IMR-90 (cell line): Measurements from ENCODE around the gene HLA-A. TPM values are rescaled to one million over a fixed set of nuclear protein-coding genes. Genes with fewer than 3 reads are reported as not detected.

Experiments
- ATAC-seq: fragments of 200-7000 bp; cut with Tn5 transposase; 2 replicates; pipeline ENCODE4 v1.9.1; 2020; ENCODE audit warnings: low read depth, mild to moderate bottlenecking, moderate library complexity
- BruUV-seq: library from RNA; stranded (reverse); fragments of 400-500 nt; replicated peaks from 2 replicates; lab custom pipeline; 2021; lab: Mats Ljungman, UMichigan
- CTCF ChIA-PET: fragments of 300-600 bp; formaldehyde crosslinking; extraction: SDS; loops from one replicate; lab custom pipeline; 2021; ENCODE audit warnings: antibody characterized with exemption; lab: Yijun Ruan, JAX
- POLR2A ChIA-PET: fragments of 300-600 bp; sonication (Branson Sonifier 250); formaldehyde crosslinking; loops from one replicate; lab custom pipeline; 2022; ENCODE audit warnings: antibody characterized with exemption; ENCODE audit not compliant: unreplicated experiment; lab: Charles Lee
- DNase-seq: peaks from one replicate; pipeline ENCODE4 v3.0.0; 2013
- H2AFZ ChIP-seq: replicated peaks from 2 replicates; pipeline ENCODE3; 2013; ENCODE audit warnings: low read length, mild to moderate bottlenecking; ENCODE audit not compliant: poor library complexity
- H2AK5ac ChIP-seq: 2 replicates; pipeline ENCODE4 v1.6.1; 2013; ENCODE audit warnings: low read depth, low read length, inconsistent platforms
- H2AK9ac ChIP-seq: replicated peaks from 2 replicates; pipeline ENCODE3; 2013; ENCODE audit warnings: mild to moderate bottlenecking, low read depth, low read length, moderate library complexity; ENCODE audit not compliant: poor library complexity
- H2BK120ac ChIP-seq: 2 replicates; pipeline ENCODE4 v1.6.1; 2013; ENCODE audit warnings: low read depth, low read length, inconsistent platforms
- H2BK15ac ChIP-seq: 3 replicates; pipeline ENCODE4 v1.6.1; 2013; ENCODE audit warnings: low read depth, low read length, inconsistent platforms
- H2BK20ac ChIP-seq: 2 replicates; pipeline ENCODE4 v1.6.1; 2013; ENCODE audit warnings: low read depth, mild to moderate bottlenecking, inconsistent platforms, low read length, moderate library complexity
- H2BK5ac ChIP-seq: 2 replicates; pipeline ENCODE4 v1.6.1; 2013; ENCODE audit warnings: mild to moderate bottlenecking, low read depth, low read length, inconsistent platforms; ENCODE audit not compliant: poor library complexity, severe bottlenecking
- H3K14ac ChIP-seq: replicated peaks from 2 replicates; pipeline ENCODE4 v1.6.1; 2013; ENCODE audit warnings: low read depth, low read length, inconsistent platforms
- H3K18ac ChIP-seq: 2 replicates; pipeline ENCODE4 v1.6.1; 2013; ENCODE audit warnings: low read depth, low read length, control low read depth
- H3K23ac ChIP-seq: 2 replicates; pipeline ENCODE4 v1.6.1; 2013; ENCODE audit warnings: low read depth, low read length, inconsistent platforms
- H3K27ac ChIP-seq: 2 replicates; pipeline ENCODE4 v1.5.1; 2013; ENCODE audit warnings: mild to moderate bottlenecking, control low read depth, low read length; ENCODE audit not compliant: insufficient read depth
- H3K27me3 ChIP-seq: 2 replicates; pipeline ENCODE4 v1.6.1; 2013; ENCODE audit warnings: low read length; ENCODE audit not compliant: control insufficient read depth, insufficient read depth
- H3K36me3 ChIP-seq: 2 replicates; pipeline ENCODE4 v1.6.1; 2013; ENCODE audit warnings: low read length, mixed read lengths; ENCODE audit not compliant: control insufficient read depth, insufficient read depth
- H3K4ac ChIP-seq: 2 replicates; pipeline ENCODE4 v1.6.1; 2013; ENCODE audit warnings: low read depth, low read length, inconsistent platforms
- H3K4me1 ChIP-seq: 2 replicates; pipeline ENCODE4 v1.6.1; 2013; ENCODE audit warnings: low read length, mixed read lengths; ENCODE audit not compliant: control insufficient read depth, insufficient read depth
- H3K4me2 ChIP-seq: 2 replicates; pipeline ENCODE4 v1.6.1; 2013; ENCODE audit warnings: low read depth, mild to moderate bottlenecking, control low read depth, low read length, moderate library complexity
- H3K4me3 ChIP-seq: 2 replicates; pipeline ENCODE4 v1.5.1; 2013; ENCODE audit warnings: low read depth, mild to moderate bottlenecking, control low read depth, low read length, moderate library complexity; ENCODE audit not compliant: insufficient read depth
- H3K56ac ChIP-seq: 2 replicates; pipeline ENCODE4 v1.6.1; 2013; ENCODE audit warnings: low read length, inconsistent platforms; ENCODE audit not compliant: insufficient read depth; ENCODE audit errors: extremely low read depth
- H3K79me1 ChIP-seq, 2 experiments: 2 replicates each; pipeline ENCODE4 v1.6.1; 2013; ENCODE audit warnings: low read length in 2 of 2, inconsistent platforms in 1 of 2, low read depth in 1 of 2
- H3K9ac ChIP-seq: 2 replicates; pipeline ENCODE4 v1.6.1; 2013; ENCODE audit warnings: low read depth, low read length, control low read depth
- H3K9me1 ChIP-seq: 2 replicates; pipeline ENCODE4 v1.6.1; 2013; ENCODE audit warnings: low read length, inconsistent platforms; ENCODE audit not compliant: insufficient read depth
- H3K9me3 ChIP-seq: 2 replicates; pipeline ENCODE4 v1.6.1; 2013; ENCODE audit warnings: low read length; ENCODE audit not compliant: control insufficient read depth, insufficient read depth
- H4K20me1 ChIP-seq: 2 replicates; pipeline ENCODE4 v1.6.1; 2013; ENCODE audit warnings: low read length, inconsistent platforms; ENCODE audit not compliant: insufficient read depth
- H4K5ac ChIP-seq: 2 replicates; pipeline ENCODE4 v1.6.1; 2013; ENCODE audit warnings: mild to moderate bottlenecking, low read depth, low read length, control low read depth
- H4K8ac ChIP-seq, 2 experiments: 2 replicates each; pipeline ENCODE4 v1.6.1; 2013; ENCODE audit warnings: low read depth in 2 of 2, low read length in 2 of 2, control low read depth in 1 of 2, inconsistent platforms in 1 of 2
- H4K91ac ChIP-seq: 2 replicates; pipeline ENCODE4 v1.6.1; 2013; ENCODE audit warnings: low read depth, low read length, inconsistent platforms; ENCODE audit not compliant: insufficient read depth
- FOS ChIP-seq: fragments of 150-350 bp; IDR thresholded peaks from 2 replicates; pipeline ENCODE4 v1.6.1; 2016; ENCODE audit warnings: low read depth, low read length
- NFE2L2 ChIP-seq: fragments of 150-350 bp; IDR thresholded peaks from 2 replicates; pipeline ENCODE4 v1.6.1; 2016; ENCODE audit warnings: low read depth, mild to moderate bottlenecking, low read length
- WGBS, 2 experiments: methylation state at CpG; one replicate each; pipeline versions ENCODE4 v1.1.5 to v1.1.7; 2013; ENCODE audit warnings: missing lambda C conversion rate in 2 of 2; ENCODE audit not compliant: insufficient read length in 1 of 2; ENCODE audit errors: extremely low coverage in 2 of 2; 5-methylcytosine and 5-hydroxymethylcytosine counted together
- dilution Hi-C: fragments of 300-500 bp; cut with HindIII; formaldehyde crosslinking; loops from one replicate; pipeline ENCODE4 v1.14.3; 2018; ENCODE audit warnings: low sequenced_read_pairs; ENCODE audit not compliant: unreplicated experiment
- in situ Hi-C: fragments of 300-500 bp; cut with MboI; formaldehyde crosslinking; loops from 3 replicates; pipeline ENCODE4 v1.14.3; 2019; ENCODE audit warnings: low sequenced_read_pairs, inconsistent platforms, mixed read lengths
- intact Hi-C: fragments of 100-400 bp; cut with micrococcal nuclease; formaldehyde crosslinking; loops from 2 replicates; pipeline ENCODE4 v1.10.0; 2022
- polyA plus RNA-seq, 3 experiments: library from polyadenylated mRNA; depleted of rRNA; stranded (reverse); fragments of >200 nt; gene quantifications; 2 replicates each; pipeline ENCODE4 v1.2.3, GENCODE V29; 2012; ENCODE audit warnings: low replicate concordance in 1 of 3
- total RNA-seq: library from RNA; depleted of rRNA; stranded (reverse); fragments of >200 nt; gene quantifications from 2 replicates; pipeline ENCODE4 v1.2.3, GENCODE V29; 2012

HLA-A gene
- total and polyA plus RNA-seq, 2 of the 4 experiments (the other 2 are of a cell fraction), result 94.5 to 218 TPM

DNA sequence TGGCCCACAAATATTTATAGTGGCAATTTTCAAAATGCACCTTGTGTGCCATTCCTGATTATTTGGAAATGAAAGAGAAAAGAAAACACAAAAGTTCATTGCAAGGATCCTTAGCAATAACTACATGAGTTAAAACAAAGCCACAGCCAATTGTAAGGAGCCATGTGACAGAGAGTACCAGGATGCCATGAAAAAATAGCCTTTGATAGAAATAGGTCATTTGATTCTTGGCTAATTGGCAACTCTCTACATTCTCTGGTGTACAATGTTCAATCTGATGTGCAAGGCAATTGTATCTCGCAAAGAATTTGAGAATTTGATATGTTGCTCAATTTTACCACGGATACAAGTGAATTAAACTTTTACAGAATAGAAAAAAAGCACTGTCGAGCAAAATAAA is 9.6 kb downstream of the HLA-A start:
- Histone ChIP-seq H3K9me1 (no peaks in the 10 kb centered on the region), H3K4me2 (no peak overlapping the region), H2AK5ac (no peak overlapping the region), H2BK15ac (no peak overlapping the region), H3K18ac (no peak overlapping the region), H2AFZ (no peak overlapping the region), H2AK9ac (no peak overlapping the region), H3K36me3 (peaks cover 3% of the 10 kb centered on the region), H2BK5ac (no peak overlapping the region), H4K20me1 (no peaks in the 10 kb centered on the region), H3K9ac (no peak overlapping the region), H3K4ac (no peak overlapping the region), H3K79me1 (no peaks in the 10 kb centered on the region), H3K56ac (no peak overlapping the region), H4K91ac (no peak overlapping the region), H3K14ac (no peak overlapping the region), H3K4me1 (no peaks in the 10 kb centered on the region), H4K8ac (no peak overlapping the region), H4K5ac (no peak overlapping the region), H2BK120ac (no peak overlapping the region), H3K9me3 (no peaks in the 10 kb centered on the region), H3K27me3 (no peaks in the 10 kb centered on the region), H2BK20ac (no peak overlapping the region), H3K23ac (no peak overlapping the region), H3K4me3 (no peak overlapping the region), H3K27ac (no peak overlapping the region)
- dilution Hi-C loops (loop anchor here (10.0 kb wide), 1 partner anchor 157 kb away; no protein-coding TSS in a partner anchor), in situ Hi-C loops (no loop called here), intact Hi-C loops (no loop called here)
- TF ChIP-seq FOS (no peak), NFE2L2 (no peak)
- ChIA-PET CTCF (no interaction called here), POLR2A (interaction anchor here (1.1 kb wide), 1 partner anchor 13 kb away, joined by 5 read pairs; no protein-coding TSS in a partner anchor)
- WGBS, 2 experiments, result no CpG with 5 or more reads among the region's 3 CpGs
- no TSS peak for BruUV-seq
- no peak for ATAC-seq
- no peak for DNase-seq
